ENCODE measurements around the gene PTCH2. TPM values are rescaled to one million over a fixed set of nuclear protein-coding genes. Genes with fewer than 3 reads are reported as not detected.

The PTCH2 gene
- total and polyA plus RNA-seq, 2 of the 13 experiments (the other 11 are each of a cell fraction or from before 2014, with no cell fraction given): 0.60 to 1.5 TPM

DNA sequence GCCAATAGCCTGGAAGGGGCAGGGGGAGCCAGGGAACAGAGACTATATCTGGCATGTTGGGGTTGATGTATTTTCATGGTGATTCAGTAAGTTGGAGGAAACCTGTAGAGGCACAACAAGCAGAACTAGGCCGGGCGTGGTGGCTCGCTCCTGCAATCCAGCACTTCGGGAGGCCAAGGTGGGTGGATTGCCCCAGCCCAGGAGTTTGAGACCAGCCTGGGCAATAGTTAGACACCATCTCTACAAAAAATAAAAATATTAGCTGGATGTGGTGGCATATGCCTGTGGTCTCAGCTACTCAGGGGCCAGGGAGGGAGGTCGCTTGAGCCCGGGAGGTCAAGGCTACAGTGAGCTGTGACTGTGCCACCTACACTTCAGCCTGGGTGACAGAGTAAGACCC is 10.1 kb upstream of the PTCH2 start (continued):
- TF ChIP-seq, protein P1, sequence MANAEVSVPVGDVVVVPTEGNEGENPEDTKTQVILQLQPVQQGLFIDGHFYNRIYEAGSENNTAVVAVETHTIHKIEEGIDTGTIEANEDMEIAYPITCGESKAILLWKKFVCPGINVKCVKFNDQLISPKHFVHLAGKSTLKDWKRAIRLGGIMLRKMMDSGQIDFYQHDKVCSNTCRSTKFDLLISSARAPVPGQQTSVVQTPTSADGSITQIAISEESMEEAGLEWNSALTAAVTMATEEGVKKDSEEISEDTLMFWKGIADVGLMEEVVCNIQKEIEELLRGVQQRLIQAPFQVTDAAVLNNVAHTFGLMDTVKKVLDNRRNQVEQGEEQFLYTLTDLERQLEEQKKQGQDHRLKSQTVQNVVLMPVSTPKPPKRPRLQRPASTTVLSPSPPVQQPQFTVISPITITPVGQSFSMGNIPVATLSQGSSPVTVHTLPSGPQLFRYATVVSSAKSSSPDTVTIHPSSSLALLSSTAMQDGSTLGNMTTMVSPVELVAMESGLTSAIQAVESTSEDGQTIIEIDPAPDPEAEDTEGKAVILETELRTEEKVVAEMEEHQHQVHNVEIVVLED (CRISPR knock-in tag; IDR thresholded peaks at IDR 0.05; ENCODE audit: borderline replicate concordance): no peak
- TF ChIP-seq SRY (CRISPR knock-in tag; IDR thresholded peaks at IDR 0.05) (no peak), ISL2 (CRISPR knock-in tag; IDR thresholded peaks at IDR 0.05) (no peak), MYC (CRISPR knock-in tag; IDR thresholded peaks at IDR 0.05; ENCODE audit: borderline replicate concordance) (no peak), RFXAP (CRISPR knock-in tag; IDR thresholded peaks at IDR 0.05; ENCODE audit: borderline replicate concordance) (no peak), ZMYM2 (CRISPR knock-in tag; IDR thresholded peaks at IDR 0.05) (no peak)
- TF ChIP-seq, protein P2, sequence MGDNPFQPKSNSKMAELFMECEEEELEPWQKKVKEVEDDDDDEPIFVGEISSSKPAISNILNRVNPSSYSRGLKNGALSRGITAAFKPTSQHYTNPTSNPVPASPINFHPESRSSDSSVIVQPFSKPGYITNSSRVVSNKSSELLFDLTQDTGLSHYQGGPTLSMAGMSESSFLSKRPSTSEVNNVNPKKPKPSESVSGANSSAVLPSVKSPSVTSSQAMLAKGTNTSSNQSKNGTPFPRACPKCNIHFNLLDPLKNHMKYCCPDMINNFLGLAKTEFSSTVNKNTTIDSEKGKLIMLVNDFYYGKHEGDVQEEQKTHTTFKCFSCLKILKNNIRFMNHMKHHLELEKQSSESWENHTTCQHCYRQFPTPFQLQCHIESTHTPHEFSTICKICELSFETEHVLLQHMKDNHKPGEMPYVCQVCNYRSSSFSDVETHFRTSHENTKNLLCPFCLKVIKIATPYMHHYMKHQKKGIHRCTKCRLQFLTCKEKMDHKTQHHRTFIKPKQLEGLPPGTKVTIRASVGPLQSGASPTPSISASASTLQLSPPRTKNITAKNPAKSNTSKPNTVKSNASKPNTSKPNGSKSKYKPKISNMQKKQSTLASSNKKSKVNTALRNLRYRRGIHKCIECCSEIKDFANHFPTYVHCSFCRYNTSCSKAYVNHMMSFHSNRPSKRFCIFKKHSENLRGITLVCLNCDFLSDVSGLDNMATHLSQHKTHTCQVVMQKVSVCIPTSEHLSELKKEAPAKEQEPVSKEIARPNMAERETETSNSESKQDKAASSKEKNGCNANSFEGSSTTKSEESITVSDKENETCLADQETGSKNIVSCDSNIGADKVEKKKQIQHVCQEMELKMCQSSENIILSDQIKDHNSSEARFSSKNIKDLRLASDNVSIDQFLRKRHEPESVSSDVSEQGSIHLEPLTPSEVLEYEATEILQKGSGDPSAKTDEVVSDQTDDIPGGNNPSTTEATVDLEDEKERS (CRISPR knock-in tag; IDR thresholded peaks at IDR 0.05): no peak

DNA sequence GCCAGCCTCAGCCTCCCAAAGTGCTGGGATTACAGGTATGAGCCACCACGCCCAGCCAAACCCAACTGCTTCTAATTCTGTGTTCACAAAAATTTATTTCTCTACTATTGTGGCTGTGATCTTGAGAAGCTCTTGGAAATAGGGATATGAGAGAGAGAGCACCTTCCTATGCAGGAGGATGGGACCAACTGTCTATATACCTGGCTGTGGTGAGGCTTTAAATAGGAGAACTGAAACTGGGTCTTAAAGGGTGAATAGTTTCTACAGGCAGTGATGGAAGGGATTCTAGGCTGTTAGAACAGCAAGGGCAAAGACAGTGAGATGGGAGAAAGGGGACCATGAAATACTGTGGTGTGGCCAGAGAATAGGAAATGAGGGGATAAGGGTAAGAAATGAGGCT is 8.3 kb upstream of the PTCH2 start:
- in situ Hi-C loops (cut with HindIII; ENCODE audit: extremely low pct_ligation_motif_present, low pct_unique_long_range_greater_than_20kb) (no loop called here), intact Hi-C loops (cut with micrococcal nuclease; ENCODE audit: unreplicated experiment) (no loop called here)
- H3K4me3 ChIP-seq (replicated peaks in 1 of 3; ENCODE audit: insufficient read depth in 1 of 3, low read depth in 2 of 3, low read length in 3 of 3): no peak overlapping the region
- no peak overlapping the region for H3K27ac ChIP-seq (ENCODE audit: extremely low read length, insufficient read depth, low read length)
- no peak for TF ChIP-seq TP53 (CRISPR knock-in tag; conservative IDR thresholded peaks at IDR 0.05)
- no peak for TF ChIP-seq MEF2D (CRISPR knock-in tag; IDR thresholded peaks at IDR 0.05)
- TF ChIP-seq STAG1 (CRISPR knock-in tag; IDR thresholded peaks at IDR 0.05): no peak
- TF ChIP-seq ZNF546 (CRISPR knock-in tag; conservative IDR thresholded peaks at IDR 0.05): no peak
- no peak for TF ChIP-seq ZNF562 (CRISPR knock-in tag; IDR thresholded peaks at IDR 0.05; ENCODE audit: borderline replicate concordance)
- TF ChIP-seq ZNF883 (CRISPR knock-in tag; IDR thresholded peaks at IDR 0.05; ENCODE audit: not compliant biosample characterization): no peak
- no peak for TF ChIP-seq RXRB (CRISPR knock-in tag; IDR thresholded peaks at IDR 0.05; ENCODE audit: borderline replicate concordance)
- TF ChIP-seq ZNF224 (CRISPR knock-in tag; IDR thresholded peaks at IDR 0.05): no peak
- no peak for TF ChIP-seq HNRNPK (IDR thresholded peaks at IDR 0.05; ENCODE audit: low read depth, low read length, poor library complexity, severe bottlenecking)
- no peak for TF ChIP-seq ZNF749 (CRISPR knock-in tag; IDR thresholded peaks at IDR 0.05; ENCODE audit: borderline replicate concordance)
- TF ChIP-seq TBX2 (CRISPR knock-in tag; IDR thresholded peaks at IDR 0.05; ENCODE audit: borderline replicate concordance): no peak
- no peak for TF ChIP-seq PRPF4 (IDR thresholded peaks at IDR 0.05; ENCODE audit: low read depth, low read length, poor library complexity, severe bottlenecking)
- ChIA-PET POLR2A (no interaction called here), CTCF (ENCODE audit: low intra/inter-chr PET ratio, low total read pairs) (no interaction called here)
- ATAC-seq: no peak
- DNase-seq (ENCODE audit: low spot score): no peak
- H3K9me3 ChIP-seq (ENCODE audit: low read length): no peaks in the 10 kb centered on the region
- H3K36me3 ChIP-seq (replicated peaks in 1 of 2; ENCODE audit: control insufficient read depth in 1 of 2, insufficient read depth in 2 of 2, low read length in 2 of 2): no peaks in the 10 kb centered on the region; a peak in 1 of 5 replicates
- no TSS peak for BruUV-seq (replicated peaks)
- H4K20me1 ChIP-seq (ENCODE audit: insufficient read depth, low read length): no peaks in the 10 kb centered on the region
- no peaks in the 10 kb centered on the region for H3K79me2 ChIP-seq (ENCODE audit: insufficient read depth, low read length)
- WGBS (ENCODE audit: low lambda C conversion rate): 92% methylated on average over 1 of the region's 1 CpG
- H3K9ac ChIP-seq (ENCODE audit: insufficient read depth, low read depth, low read length): no peak overlapping the region
- FAIRE-seq: no peak
- no peak overlapping the region for H3K4me2 ChIP-seq (ENCODE audit: low read depth, low read length)
- H3K4me1 ChIP-seq (ENCODE audit: insufficient read depth, low read length): peaks cover 33% of the 10 kb centered on the region
- H3K27me3 ChIP-seq (ENCODE audit: control insufficient read depth in 1 of 2, insufficient read depth in 2 of 2, low read length in 2 of 2): no peaks in the 10 kb centered on the region
- H2AFZ ChIP-seq (ENCODE audit: low read length): no peak overlapping the region

Data from HepG2 (cell line).